22Rv1 (cell line): ENCODE results near the gene CD164L2.

ENCODE experiments used
- CTCF ChIP-seq: fragments of 450-650 bp; IDR thresholded peaks from 2 replicates; pipeline ENCODE4 v1.5.1; 2017; ENCODE audit warnings: mild to moderate bottlenecking
- ZFX ChIP-seq: fragments of 450-650 bp; IDR thresholded peaks from 2 replicates; pipeline ENCODE4 v1.6.1; 2017; ENCODE audit warnings: antibody characterized with exemption, borderline replicate concordance

- TF ChIP-seq CTCF, result no peak
- TF ChIP-seq ZFX, result no peak
Measured at GRCh38 chr1:27372022-27372807, 10.9 kb downstream of the CD164L2 start.
